Body of pancreas (tissue), 4 donors: Measurements from ENCODE around the gene PDK4. TPM values are rescaled to one million over a fixed set of nuclear protein-coding genes. Genes with fewer than 3 reads are reported as not detected.

Experiments
- ATAC-seq: fragments of 150-250 bp; one replicate; pipeline ENCODE4 v1.9.1; 2016
- DNase-seq, 4 donors: peaks; one replicate each; pipeline ENCODE4 v3.0.0-alpha.2; 2019
- H3K27ac ChIP-seq, 4 donors: fragments of 200-600 bp; sonication (generic); 1 replicate in 3 of 4; 2 replicates in 1 of 4; pipeline versions ENCODE4 v1.5.1 to v1.6.1; 2016 to 2019; ENCODE audit warnings: mild to moderate bottlenecking in 1 of 4, mixed read lengths in 1 of 4, moderate library complexity in 1 of 4
- H3K27me3 ChIP-seq, 2 donors: fragments of 200-600 bp; sonication (generic); one replicate each; pipeline ENCODE4 v1.6.0; 2016; ENCODE audit warnings: mild to moderate bottlenecking in 1 of 2
- H3K36me3 ChIP-seq, 2 donors: fragments of 200-600 bp; sonication (generic); replicated peaks in 1 of 2; 2 replicates each; pipeline ENCODE4 v1.5.1; 2016; ENCODE audit warnings: low read depth in 2 of 2; ENCODE audit not compliant: insufficient read depth in 1 of 2
- H3K4me1 ChIP-seq: fragments of 200-600 bp; sonication (generic); one replicate; pipeline ENCODE4 v1.6.0; 2016
- H3K4me3 ChIP-seq, 2 donors: fragments of 200-600 bp; sonication (generic); 1 replicate in 1 of 2; 2 replicates in 1 of 2; pipeline ENCODE4 v1.5.1; 2016 to 2019
- H3K9me3 ChIP-seq, 3 donors: fragments of 200-600 bp; sonication (generic); 1 replicate in 2 of 3; 2 replicates in 1 of 3; pipeline ENCODE4 v1.5.1; 2016
- POLR2A ChIP-seq, 3 donors: fragments of 450-650 bp; IDR thresholded peaks; one replicate each; pipeline ENCODE4 v1.6.1; 2016; ENCODE audit warnings: antibody characterized with exemption in 3 of 3, mild to moderate bottlenecking in 2 of 3
- WGBS, 2 donors: methylation state at CpG; one replicate each; pipeline ENCODE4 v1.1.5; 2017; 5-methylcytosine and 5-hydroxymethylcytosine counted together
- intact Hi-C: fragments of 100-400 bp; cut with DNase I; formaldehyde crosslinking; loops from one replicate; pipeline ENCODE4 v1.15.1; 2023
- total RNA-seq, 2 donors: library from RNA; depleted of rRNA; stranded (reverse); fragments of >200 nt; gene quantifications; one replicate each; pipeline ENCODE4 v1.1.0, GENCODE V29; 2016
- TF ChIP-seq, protein P1 (sequence below), 7 experiments: fragments of 450-650 bp in 4 of 7; fragments of 200-600 bp in 3 of 7; sonication (generic) in 3 of 7; IDR thresholded peaks; one replicate each; pipeline ENCODE4 v1.5.1; 2016 to 2019; ENCODE audit warnings: antibody characterized with exemption in 7 of 7

The PDK4 gene
- total RNA-seq, 2 donors from 2014 or later: 234 to 308 TPM

- Histone ChIP-seq H3K4me1 (peaks cover 38% of the 10 kb centered on the region), H3K27ac (no peak overlapping the region), H3K36me3 (no peaks in the 10 kb centered on the region), H3K27me3 (no peaks in the 10 kb centered on the region), H3K4me3 (no peak overlapping the region), H3K9me3 (no peaks in the 10 kb centered on the region)
- intact Hi-C loops: no loop called here
- no peak for DNase-seq
- ATAC-seq: no peak
- TF ChIP-seq, protein P1, sequence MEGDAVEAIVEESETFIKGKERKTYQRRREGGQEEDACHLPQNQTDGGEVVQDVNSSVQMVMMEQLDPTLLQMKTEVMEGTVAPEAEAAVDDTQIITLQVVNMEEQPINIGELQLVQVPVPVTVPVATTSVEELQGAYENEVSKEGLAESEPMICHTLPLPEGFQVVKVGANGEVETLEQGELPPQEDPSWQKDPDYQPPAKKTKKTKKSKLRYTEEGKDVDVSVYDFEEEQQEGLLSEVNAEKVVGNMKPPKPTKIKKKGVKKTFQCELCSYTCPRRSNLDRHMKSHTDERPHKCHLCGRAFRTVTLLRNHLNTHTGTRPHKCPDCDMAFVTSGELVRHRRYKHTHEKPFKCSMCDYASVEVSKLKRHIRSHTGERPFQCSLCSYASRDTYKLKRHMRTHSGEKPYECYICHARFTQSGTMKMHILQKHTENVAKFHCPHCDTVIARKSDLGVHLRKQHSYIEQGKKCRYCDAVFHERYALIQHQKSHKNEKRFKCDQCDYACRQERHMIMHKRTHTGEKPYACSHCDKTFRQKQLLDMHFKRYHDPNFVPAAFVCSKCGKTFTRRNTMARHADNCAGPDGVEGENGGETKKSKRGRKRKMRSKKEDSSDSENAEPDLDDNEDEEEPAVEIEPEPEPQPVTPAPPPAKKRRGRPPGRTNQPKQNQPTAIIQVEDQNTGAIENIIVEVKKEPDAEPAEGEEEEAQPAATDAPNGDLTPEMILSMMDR (IDR thresholded peaks at IDR 0.05): no peak
- no peak for TF ChIP-seq POLR2A (IDR thresholded peaks at IDR 0.05)
- 95 to 97% methylated on average over 2 of the region's 2 CpGs for WGBS, 2 donors
Observed at GRCh38 chr7:95619517-95619916, 23.2 kb upstream of the PDK4 start.

DNA sequence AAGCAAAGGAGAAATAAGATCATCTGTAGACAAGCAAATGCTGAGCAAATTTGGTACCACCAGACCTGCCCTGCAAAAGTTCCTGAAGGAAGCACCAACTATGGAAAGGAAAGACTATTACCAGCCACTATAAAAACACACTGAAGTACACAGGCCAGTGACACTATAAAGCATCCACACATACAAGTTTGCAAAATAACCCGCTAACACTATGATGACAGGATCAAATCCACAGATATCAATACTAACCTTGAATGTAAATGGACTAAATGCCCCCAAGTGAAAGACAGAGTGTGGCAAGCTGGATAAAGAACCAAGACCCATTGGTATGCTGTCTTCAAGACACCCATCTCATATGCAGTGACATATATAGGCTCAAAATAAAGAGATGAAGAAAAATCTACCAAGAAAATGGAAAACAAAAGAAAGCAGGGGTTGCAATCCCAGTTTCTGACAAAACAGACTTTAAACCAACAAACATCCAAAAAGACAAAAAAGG, 18.2 kb upstream of the PDK4 start:
- ATAC-seq (no peak), DNase-seq (no peak)
- intact Hi-C loops: no loop called here
- Histone ChIP-seq H3K4me1 (peaks cover 35% of the 10 kb centered on the region), H3K27me3 (no peaks in the 10 kb centered on the region), H3K4me3 (no peak overlapping the region), H3K27ac (no peak overlapping the region), H3K36me3 (no peaks in the 10 kb centered on the region), H3K9me3 (no peaks in the 10 kb centered on the region)
- TF ChIP-seq, protein P1 (IDR thresholded peaks at IDR 0.05): no peak
- no peak for TF ChIP-seq POLR2A (IDR thresholded peaks at IDR 0.05)
- WGBS, 2 donors: 100% methylated on average over 1 of the region's 1 CpG

DNA sequence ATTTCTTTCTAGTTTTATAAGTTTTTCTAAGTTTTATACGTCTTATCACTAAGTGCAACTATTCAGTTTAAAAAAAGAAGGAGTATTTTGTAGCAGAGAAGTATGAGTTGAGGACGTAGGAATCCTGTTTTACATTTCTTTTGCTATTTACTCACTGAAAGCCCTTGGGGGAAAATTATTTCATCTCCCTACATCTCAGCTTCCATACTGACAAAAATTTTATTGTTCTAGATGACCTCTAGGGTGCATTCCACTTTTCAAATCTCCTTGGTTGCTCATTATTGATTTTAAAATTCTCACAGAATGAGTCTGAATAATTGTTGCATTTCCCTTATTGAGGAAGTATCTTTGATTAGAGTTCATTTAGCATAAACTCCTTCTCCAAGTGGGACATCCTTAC, 14.9 kb upstream of the PDK4 start:
- WGBS, 2 donors: 57 to 62% methylated on average over 2 of the region's 2 CpGs
- no peak for ATAC-seq
- no peaks in the 10 kb centered on the region for H3K9me3 ChIP-seq

GRCh38 chr7:95609277-95609971, 13.1 kb upstream of the PDK4 start:
- H3K4me1 ChIP-seq: peaks cover 68% of the 10 kb centered on the region
- 4% methylated on average over 4 of the region's 4 CpGs for WGBS, 2 donors
- peak; percentile 72 for ATAC-seq
- H3K9me3 ChIP-seq: no peaks in the 10 kb centered on the region
- peak overlapping the region; percentile 89 to 98 (median 95) for H3K27ac ChIP-seq
- peak; percentile 70 to 87 (median 78) for DNase-seq
- no peaks in the 10 kb centered on the region for H3K27me3 ChIP-seq
- H3K36me3 ChIP-seq: no peaks in the 10 kb centered on the region
- TF ChIP-seq, protein P1 (IDR thresholded peaks at IDR 0.05): peak in 1 of 7 experiments; percentile 0
- no peak for TF ChIP-seq POLR2A (IDR thresholded peaks at IDR 0.05)
- H3K4me3 ChIP-seq: no peak overlapping the region
- intact Hi-C loops: no loop called here

More for the DNA sequence above, 14.9 kb upstream of the PDK4 start:
- no peaks in the 10 kb centered on the region for H3K36me3 ChIP-seq
- no peak for TF ChIP-seq POLR2A (IDR thresholded peaks at IDR 0.05)
- TF ChIP-seq, protein P1 (IDR thresholded peaks at IDR 0.05): no peak
- no peak overlapping the region for H3K4me3 ChIP-seq
- intact Hi-C loops: no loop called here
- H3K27ac ChIP-seq: peak overlapping the region; percentile 47 to 98 (median 95)
- H3K27me3 ChIP-seq: no peaks in the 10 kb centered on the region
- DNase-seq: no peak
- H3K4me1 ChIP-seq: peaks cover 63% of the 10 kb centered on the region
